Endodermal cell (in vitro differentiated cells): ENCODE results near the gene RGS21. TPM values are rescaled to one million over a fixed set of nuclear protein-coding genes. Genes with fewer than 3 reads are reported as not detected.

Experiments used
- DNase-seq: peaks from one replicate; pipeline ENCODE4 v3.0.0-alpha.2; 2017
- H3K27ac ChIP-seq: 2 replicates; pipeline ENCODE4 v1.5.1; 2013; ENCODE audit warnings: mild to moderate bottlenecking, low read depth, low read length, moderate library complexity
- H3K27me3 ChIP-seq: 2 replicates; pipeline ENCODE4 v1.6.1; 2013; ENCODE audit warnings: mild to moderate bottlenecking, low read length, moderate library complexity; ENCODE audit not compliant: insufficient read depth, control insufficient read depth, poor library complexity, severe bottlenecking
- H3K36me3 ChIP-seq: 2 replicates; pipeline ENCODE4 v1.7.0; 2013; ENCODE audit warnings: mild to moderate bottlenecking, low read length, moderate library complexity; ENCODE audit not compliant: control insufficient read depth, insufficient read depth
- H3K4me1 ChIP-seq: one replicate; pipeline ENCODE4 v1.7.0; 2013; ENCODE audit warnings: low read length; ENCODE audit not compliant: control insufficient read depth, insufficient read depth
- H3K4me3 ChIP-seq: 2 replicates; pipeline ENCODE4 v1.5.1; 2013; ENCODE audit warnings: mild to moderate bottlenecking, low read length, moderate library complexity
- H3K9ac ChIP-seq: 2 replicates; pipeline ENCODE4 v1.6.1; 2013; ENCODE audit warnings: mild to moderate bottlenecking, low read length, moderate library complexity; ENCODE audit not compliant: poor library complexity, severe bottlenecking; ENCODE audit errors: extremely low read depth
- H3K9me3 ChIP-seq: 2 replicates; pipeline ENCODE4 v1.6.1; 2013; ENCODE audit warnings: mild to moderate bottlenecking, low read length, moderate library complexity; ENCODE audit not compliant: control insufficient read depth
- H3K27ac Mint-ChIP-seq: 2 replicates; pipeline ENCODE4 v1.8.0; 2020; ENCODE audit warnings: mixed read lengths
- H3K27me3 Mint-ChIP-seq: 2 replicates; pipeline ENCODE4 v1.8.0; 2021; ENCODE audit warnings: mild to moderate bottlenecking, mixed read lengths; ENCODE audit not compliant: insufficient read depth
- H3K36me3 Mint-ChIP-seq: 2 replicates; pipeline ENCODE4 v1.8.0; 2020; ENCODE audit warnings: low read depth, mixed read lengths
- H3K4me1 Mint-ChIP-seq: 2 replicates; pipeline ENCODE4 v1.8.0; 2020; ENCODE audit warnings: mixed read lengths
- H3K4me3 Mint-ChIP-seq: 2 replicates; pipeline ENCODE4 v1.8.0; 2020; ENCODE audit warnings: mild to moderate bottlenecking, moderate library complexity, mixed read lengths
- H3K9me3 Mint-ChIP-seq: 2 replicates; pipeline ENCODE4 v1.8.0; 2020; ENCODE audit warnings: mild to moderate bottlenecking, mixed read lengths
- WGBS, 2 experiments: methylation state at CpG; one replicate each; pipeline versions ENCODE4 v1.1.5 to v1.1.7; 2013; ENCODE audit warnings: missing lambda C conversion rate in 2 of 2, mixed read lengths in 1 of 2; ENCODE audit not compliant: insufficient coverage in 1 of 2, insufficient read length in 1 of 2; 5-methylcytosine and 5-hydroxymethylcytosine counted together
- total RNA-seq, 2 donors: library from RNA; stranded (reverse); fragmentation: NEBNext Ultra II Directional in 1 of 2; extraction: Animal tissue kit (Norgen Biotek cat#: 25700) in 1 of 2; gene quantifications; 2 replicates in 1 of 2; 3 replicates in 1 of 2; pipeline ENCODE4 v1.2.1, GENCODE V29; 2021
- TF ChIP-seq, protein P1 (sequence below): fragments of 200-600 bp; sonication (generic); conservative IDR thresholded peaks from 2 replicates; pipeline ENCODE4 v1.5.0; 2021; ENCODE audit warnings: antibody characterized with exemption, mild to moderate bottlenecking

The RGS21 gene
- total RNA-seq, 2 donors from 2014 or later: not detected

DNA sequence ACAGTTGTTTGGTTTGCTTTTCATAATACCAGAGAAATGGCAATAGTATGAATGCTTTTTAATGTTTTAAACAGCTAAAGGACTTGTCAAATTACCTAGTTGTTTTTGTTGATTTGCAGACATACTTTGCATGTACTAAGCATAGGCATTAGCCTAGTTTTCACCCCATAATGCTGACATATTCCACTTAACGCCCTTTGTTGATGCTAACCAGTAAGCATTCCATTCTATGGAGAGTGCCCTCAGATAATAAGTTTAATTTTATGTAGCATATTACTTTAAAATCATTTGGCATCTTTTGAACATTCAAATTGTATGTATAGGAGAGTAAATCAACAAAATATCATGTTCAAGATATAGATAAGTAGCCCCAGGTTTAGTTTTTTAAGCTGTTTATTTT lies 32.5 kb downstream of the RGS21 start:
- no peak overlapping the region for H3K27ac ChIP-seq
- Mint-ChIP-seq H3K4me3 (no peak overlapping the region), H3K27me3 (no peaks in the 10 kb centered on the region), H3K36me3 (no peaks in the 10 kb centered on the region), H3K9me3 (no peaks in the 10 kb centered on the region), H3K27ac (no peak overlapping the region), H3K4me1 (peaks cover 12% of the 10 kb centered on the region)
- peaks cover 3% of the 10 kb centered on the region for H3K4me1 ChIP-seq
- WGBS, 2 experiments: 86% methylated on average over 1 of the region's 1 CpG; no CpG with 5 or more reads in 1 of the 2 experiments
- H3K36me3 ChIP-seq: no peaks in the 10 kb centered on the region
- DNase-seq: no peak
- TF ChIP-seq, protein P1, sequence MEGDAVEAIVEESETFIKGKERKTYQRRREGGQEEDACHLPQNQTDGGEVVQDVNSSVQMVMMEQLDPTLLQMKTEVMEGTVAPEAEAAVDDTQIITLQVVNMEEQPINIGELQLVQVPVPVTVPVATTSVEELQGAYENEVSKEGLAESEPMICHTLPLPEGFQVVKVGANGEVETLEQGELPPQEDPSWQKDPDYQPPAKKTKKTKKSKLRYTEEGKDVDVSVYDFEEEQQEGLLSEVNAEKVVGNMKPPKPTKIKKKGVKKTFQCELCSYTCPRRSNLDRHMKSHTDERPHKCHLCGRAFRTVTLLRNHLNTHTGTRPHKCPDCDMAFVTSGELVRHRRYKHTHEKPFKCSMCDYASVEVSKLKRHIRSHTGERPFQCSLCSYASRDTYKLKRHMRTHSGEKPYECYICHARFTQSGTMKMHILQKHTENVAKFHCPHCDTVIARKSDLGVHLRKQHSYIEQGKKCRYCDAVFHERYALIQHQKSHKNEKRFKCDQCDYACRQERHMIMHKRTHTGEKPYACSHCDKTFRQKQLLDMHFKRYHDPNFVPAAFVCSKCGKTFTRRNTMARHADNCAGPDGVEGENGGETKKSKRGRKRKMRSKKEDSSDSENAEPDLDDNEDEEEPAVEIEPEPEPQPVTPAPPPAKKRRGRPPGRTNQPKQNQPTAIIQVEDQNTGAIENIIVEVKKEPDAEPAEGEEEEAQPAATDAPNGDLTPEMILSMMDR: no peak
- H3K9ac ChIP-seq: no peak overlapping the region
- no peaks in the 10 kb centered on the region for H3K27me3 ChIP-seq
- H3K9me3 ChIP-seq: no peaks in the 10 kb centered on the region
- no peak overlapping the region for H3K4me3 ChIP-seq

DNA sequence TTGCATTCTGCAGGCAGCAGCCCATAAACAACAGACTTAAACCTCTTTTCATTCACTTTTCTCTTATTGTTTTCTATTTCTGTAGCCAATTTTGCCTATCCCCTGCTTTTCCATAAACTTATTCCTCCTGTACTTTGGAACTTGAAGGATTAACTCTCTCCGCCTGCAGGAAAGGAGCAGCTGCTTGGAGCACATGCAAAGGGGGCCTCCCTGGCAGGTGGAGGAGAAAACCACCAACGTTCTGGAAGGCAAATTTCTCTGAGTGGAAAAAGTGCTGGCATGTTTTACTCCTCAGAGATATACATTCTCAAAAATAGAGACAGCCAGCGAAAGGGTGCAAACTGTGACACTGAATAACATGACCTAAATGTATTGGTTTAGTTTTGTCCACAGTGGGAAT lies 33.6 kb downstream of the RGS21 start:
- Histone ChIP-seq H3K27ac (no peak overlapping the region), H3K27me3 (no peaks in the 10 kb centered on the region), H3K4me3 (no peak overlapping the region), H3K9me3 (no peaks in the 10 kb centered on the region), H3K9ac (no peak overlapping the region), H3K4me1 (peaks cover 3% of the 10 kb centered on the region), H3K36me3 (no peaks in the 10 kb centered on the region)
- H3K4me3 Mint-ChIP-seq: no peak overlapping the region
- 95 to 100% methylated on average over 1 to 3 of the region's 3 CpGs for WGBS, 2 experiments
- no peak overlapping the region for H3K27ac Mint-ChIP-seq
- no peaks in the 10 kb centered on the region for H3K27me3 Mint-ChIP-seq
- H3K36me3 Mint-ChIP-seq: no peaks in the 10 kb centered on the region
- peaks cover 12% of the 10 kb centered on the region for H3K4me1 Mint-ChIP-seq
- no peak for DNase-seq
- TF ChIP-seq, protein P1: no peak
- H3K9me3 Mint-ChIP-seq: no peaks in the 10 kb centered on the region

DNA sequence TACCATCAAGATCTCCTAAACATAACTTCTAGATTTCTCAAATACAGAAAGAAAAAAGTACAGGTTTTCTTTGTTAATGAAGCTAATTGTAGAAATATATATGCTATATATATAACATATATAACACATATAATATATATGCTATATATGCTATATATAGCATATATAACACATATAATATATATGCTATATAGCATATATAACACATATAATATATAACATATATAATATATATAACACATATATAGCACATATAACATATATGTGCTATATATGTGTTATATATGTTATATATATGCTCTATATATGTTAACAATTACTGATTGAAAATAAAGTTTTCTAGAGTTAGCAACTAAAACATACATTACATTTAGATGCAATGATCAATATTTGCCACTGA lies 34.8 kb downstream of the RGS21 start:
- no peaks in the 10 kb centered on the region for H3K27me3 ChIP-seq
- no peaks in the 10 kb centered on the region for H3K36me3 ChIP-seq
- no peaks in the 10 kb centered on the region for H3K9me3 ChIP-seq
- DNase-seq: no peak
- Mint-ChIP-seq H3K4me3 (no peak overlapping the region), H3K9me3 (no peaks in the 10 kb centered on the region), H3K4me1 (peaks cover 12% of the 10 kb centered on the region), H3K27me3 (no peaks in the 10 kb centered on the region), H3K27ac (no peak overlapping the region), H3K36me3 (no peaks in the 10 kb centered on the region)
- peaks cover 3% of the 10 kb centered on the region for H3K4me1 ChIP-seq
- no peak overlapping the region for H3K9ac ChIP-seq
- TF ChIP-seq, protein P1: no peak
- no peak overlapping the region for H3K4me3 ChIP-seq
- H3K27ac ChIP-seq: no peak overlapping the region
